Kidney epithelial cell (primary cell): ENCODE results near the gene TMEM259. TPM values are rescaled to one million over a fixed set of nuclear protein-coding genes. Genes with fewer than 3 reads are reported as not detected.

ENCODE experiments used
- DNase-seq: peaks from one replicate; pipeline ENCODE4 v3.0.0-alpha.2; 2010; ENCODE audit warnings: low read depth
- H3K27me3 ChIP-seq: 2 replicates; pipeline ENCODE4 v1.6.0; 2011; ENCODE audit warnings: low read length; ENCODE audit not compliant: control insufficient read depth, insufficient read depth
- H3K36me3 ChIP-seq: 2 replicates; pipeline ENCODE4 v1.5.1; 2011; ENCODE audit warnings: low read length; ENCODE audit not compliant: control insufficient read depth, insufficient read depth
- H3K4me3 ChIP-seq: 2 replicates; pipeline ENCODE4 v1.5.1; 2011; ENCODE audit warnings: low read depth, mild to moderate bottlenecking, control low read depth, low read length
- total RNA-seq: library from RNA; depleted of rRNA; stranded (reverse); fragments of >200 nt; gene quantifications from 2 replicates; pipeline ENCODE4 v1.2.3, GENCODE V29; 2015
- TF ChIP-seq, protein P1 (sequence below): IDR thresholded peaks from 2 replicates; pipeline ENCODE4 v1.5.1; 2011; ENCODE audit warnings: mild to moderate bottlenecking, moderate library complexity, low read length, control low read depth, inconsistent platforms; ENCODE audit not compliant: insufficient read depth, poor library complexity, severe bottlenecking

TMEM259 gene
- total RNA-seq, 1 donor from 2014 or later, result 204 TPM

- Histone ChIP-seq H3K4me3 (no peak overlapping the region), H3K36me3 (peaks cover 3% of the 10 kb centered on the region), H3K27me3 (no peaks in the 10 kb centered on the region)
- no peak for DNase-seq
- TF ChIP-seq, protein P1, sequence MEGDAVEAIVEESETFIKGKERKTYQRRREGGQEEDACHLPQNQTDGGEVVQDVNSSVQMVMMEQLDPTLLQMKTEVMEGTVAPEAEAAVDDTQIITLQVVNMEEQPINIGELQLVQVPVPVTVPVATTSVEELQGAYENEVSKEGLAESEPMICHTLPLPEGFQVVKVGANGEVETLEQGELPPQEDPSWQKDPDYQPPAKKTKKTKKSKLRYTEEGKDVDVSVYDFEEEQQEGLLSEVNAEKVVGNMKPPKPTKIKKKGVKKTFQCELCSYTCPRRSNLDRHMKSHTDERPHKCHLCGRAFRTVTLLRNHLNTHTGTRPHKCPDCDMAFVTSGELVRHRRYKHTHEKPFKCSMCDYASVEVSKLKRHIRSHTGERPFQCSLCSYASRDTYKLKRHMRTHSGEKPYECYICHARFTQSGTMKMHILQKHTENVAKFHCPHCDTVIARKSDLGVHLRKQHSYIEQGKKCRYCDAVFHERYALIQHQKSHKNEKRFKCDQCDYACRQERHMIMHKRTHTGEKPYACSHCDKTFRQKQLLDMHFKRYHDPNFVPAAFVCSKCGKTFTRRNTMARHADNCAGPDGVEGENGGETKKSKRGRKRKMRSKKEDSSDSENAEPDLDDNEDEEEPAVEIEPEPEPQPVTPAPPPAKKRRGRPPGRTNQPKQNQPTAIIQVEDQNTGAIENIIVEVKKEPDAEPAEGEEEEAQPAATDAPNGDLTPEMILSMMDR, result no peak
Measured at GRCh38 chr19:1058112-1058511, 37.2 kb upstream of the TMEM259 start.

DNA sequence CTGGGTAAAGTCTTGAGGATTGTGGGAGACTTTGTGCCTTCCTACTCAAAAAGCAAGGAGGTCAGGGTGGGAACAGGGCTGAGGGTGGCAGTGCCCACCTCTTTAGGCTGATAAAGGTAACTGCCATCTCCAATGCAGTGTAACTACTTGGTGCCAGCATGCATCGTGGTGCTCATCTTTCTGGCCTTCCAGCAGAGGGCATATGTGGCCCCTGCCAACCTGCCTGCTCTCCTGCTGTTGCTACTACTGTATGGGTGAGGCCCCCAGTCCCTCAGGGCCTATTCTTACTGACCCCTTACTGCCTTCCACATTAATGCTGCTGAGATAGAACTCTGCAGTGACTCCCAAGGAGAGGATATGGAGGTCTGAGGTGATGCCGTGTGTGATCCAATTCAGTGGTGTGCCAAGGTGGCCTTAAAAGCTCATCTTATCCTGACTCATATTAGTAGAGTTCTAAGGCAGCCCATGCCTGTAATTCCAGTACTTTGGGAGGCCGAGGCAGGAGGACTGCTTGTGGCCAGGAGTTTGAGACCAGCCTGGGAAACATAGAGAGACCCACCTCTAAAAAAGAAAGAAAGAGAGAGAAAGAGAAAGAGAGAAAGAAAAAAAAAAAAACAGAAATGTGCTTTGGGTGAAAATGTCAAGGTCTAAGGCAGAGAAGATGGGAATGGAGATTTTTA lies 36.4 kb upstream of the TMEM259 start:
- no peak for DNase-seq
- Histone ChIP-seq H3K4me3 (no peak overlapping the region), H3K27me3 (no peaks in the 10 kb centered on the region), H3K36me3 (peaks cover 3% of the 10 kb centered on the region)
- TF ChIP-seq, protein P1, result no peak

DNA sequence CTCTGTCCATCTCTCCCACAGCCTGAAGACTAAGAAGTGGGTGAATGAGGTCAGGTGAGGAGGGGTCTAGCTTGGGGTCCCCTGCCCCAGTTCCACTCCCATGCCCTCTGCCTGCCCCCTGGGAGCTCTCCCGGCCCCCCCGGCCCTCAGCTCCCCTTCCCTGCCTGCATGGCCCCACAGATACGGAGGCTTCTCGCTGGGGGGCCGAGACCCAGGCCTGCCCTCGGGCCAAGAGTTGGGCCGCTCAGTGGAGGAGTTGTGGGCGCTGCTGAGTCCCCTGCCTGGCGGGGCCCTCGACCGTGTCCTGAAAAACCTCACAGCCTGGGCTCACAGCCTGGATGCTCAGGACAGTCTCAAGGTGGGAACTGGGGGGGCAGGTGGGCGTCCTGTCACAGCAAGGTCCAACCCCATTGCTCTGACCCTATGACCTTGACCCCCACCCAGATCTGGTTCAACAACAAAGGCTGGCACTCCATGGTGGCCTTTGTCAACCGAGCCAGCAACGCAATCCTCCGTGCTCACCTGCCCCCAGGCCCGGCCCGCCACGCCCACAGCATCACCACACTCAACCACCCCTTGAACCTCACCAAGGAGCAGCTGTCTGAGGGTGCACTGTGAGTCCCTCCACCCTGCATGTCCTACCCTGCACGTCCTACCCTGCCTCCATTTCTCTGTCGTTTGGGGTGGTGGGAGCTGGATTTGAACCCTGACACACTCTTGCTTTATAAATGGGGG lies 35.1 kb upstream of the TMEM259 start:
- Histone ChIP-seq H3K36me3 (peaks cover 3% of the 10 kb centered on the region), H3K4me3 (no peak overlapping the region), H3K27me3 (no peaks in the 10 kb centered on the region)
- TF ChIP-seq, protein P1, result no peak
- no peak for DNase-seq

DNA sequence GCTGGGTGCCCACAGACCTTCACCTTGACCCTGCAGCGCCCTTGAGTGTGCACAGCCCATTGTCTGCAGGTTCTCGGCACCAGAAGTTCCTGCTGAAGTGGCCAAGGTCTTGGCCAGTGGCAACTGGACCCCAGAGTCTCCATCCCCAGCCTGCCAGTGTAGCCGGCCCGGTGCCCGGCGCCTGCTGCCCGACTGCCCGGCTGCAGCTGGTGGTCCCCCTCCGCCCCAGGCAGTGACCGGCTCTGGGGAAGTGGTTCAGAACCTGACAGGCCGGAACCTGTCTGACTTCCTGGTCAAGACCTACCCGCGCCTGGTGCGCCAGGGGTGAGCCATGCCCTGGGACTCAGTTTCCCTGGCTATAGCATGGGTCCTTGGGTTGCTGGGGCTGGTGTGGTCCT lies 34.1 kb upstream of the TMEM259 start:
- TF ChIP-seq, protein P1, result no peak
- H3K36me3 ChIP-seq, result peaks cover 3% of the 10 kb centered on the region

DNA sequence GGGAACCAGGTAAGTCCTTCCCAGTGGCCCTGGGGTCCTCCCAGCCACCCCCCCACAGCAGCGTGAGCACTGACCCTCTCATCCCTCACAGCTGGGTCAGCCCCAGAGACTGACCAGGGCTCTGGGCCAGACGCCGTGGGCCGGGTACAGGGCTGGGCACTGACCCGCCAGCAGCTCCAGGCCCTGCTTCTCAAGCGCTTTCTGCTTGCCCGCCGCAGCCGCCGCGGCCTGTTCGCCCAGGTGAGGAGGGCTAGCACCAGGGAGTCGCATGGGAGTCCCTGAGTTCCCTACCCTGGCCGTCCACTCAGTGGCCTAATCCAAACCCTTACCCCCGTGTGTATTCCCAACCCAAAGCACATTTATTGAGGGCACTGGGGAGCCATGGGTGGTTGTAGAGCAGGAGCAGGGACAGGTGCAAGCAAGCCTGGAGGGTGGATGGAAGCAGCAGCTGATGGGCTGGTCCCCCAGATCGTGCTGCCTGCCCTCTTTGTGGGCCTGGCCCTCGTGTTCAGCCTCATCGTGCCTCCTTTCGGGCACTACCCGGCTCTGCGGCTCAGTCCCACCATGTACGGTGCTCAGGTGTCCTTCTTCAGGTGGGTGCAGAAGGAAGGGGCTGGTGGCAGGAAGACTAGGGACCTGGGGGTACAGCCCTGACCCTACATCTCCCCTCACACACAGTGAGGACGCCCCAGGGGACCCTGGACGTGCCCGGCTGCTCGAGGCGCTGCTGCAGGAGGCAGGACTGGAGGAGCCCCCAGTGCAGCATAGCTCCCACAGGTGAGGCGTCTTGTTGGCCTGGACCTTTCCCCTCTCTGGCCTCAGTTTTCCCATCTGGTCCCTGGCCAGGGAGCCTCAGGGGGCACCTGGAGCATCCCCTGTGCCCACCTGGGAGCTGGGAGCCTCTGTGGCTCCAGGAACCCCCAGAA lies 33.4 kb upstream of the TMEM259 start:
- Histone ChIP-seq H3K36me3 (peaks cover 3% of the 10 kb centered on the region), H3K27me3 (no peaks in the 10 kb centered on the region), H3K4me3 (no peak overlapping the region)
- DNase-seq, result no peak
- TF ChIP-seq, protein P1, result no peak

More for the DNA sequence above, 34.1 kb upstream of the TMEM259 start:
- Histone ChIP-seq H3K27me3 (no peaks in the 10 kb centered on the region), H3K4me3 (no peak overlapping the region)
- no peak for DNase-seq
